ENCODE data around the gene BCKDHA.

DNA sequence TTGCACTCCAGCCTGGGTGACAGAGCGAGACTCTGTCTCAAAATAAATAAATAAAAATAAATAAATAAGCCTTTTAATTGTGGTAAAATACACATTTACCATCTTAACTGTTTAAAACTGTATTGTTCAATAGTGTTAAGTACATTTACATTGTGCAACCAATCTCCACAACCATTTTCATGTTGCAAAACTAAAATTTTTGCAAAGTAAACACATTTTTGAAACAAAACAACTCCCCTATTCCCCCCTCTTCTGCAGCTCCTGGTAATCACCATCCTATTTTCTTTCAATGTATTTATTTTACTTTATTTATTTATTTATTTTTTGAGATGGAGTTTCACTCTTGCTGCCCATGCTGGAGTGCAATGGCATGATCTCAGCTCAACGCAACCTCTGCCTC, 27.8 kb upstream of the BCKDHA start:
- TF ChIP-seq, protein P1, sequence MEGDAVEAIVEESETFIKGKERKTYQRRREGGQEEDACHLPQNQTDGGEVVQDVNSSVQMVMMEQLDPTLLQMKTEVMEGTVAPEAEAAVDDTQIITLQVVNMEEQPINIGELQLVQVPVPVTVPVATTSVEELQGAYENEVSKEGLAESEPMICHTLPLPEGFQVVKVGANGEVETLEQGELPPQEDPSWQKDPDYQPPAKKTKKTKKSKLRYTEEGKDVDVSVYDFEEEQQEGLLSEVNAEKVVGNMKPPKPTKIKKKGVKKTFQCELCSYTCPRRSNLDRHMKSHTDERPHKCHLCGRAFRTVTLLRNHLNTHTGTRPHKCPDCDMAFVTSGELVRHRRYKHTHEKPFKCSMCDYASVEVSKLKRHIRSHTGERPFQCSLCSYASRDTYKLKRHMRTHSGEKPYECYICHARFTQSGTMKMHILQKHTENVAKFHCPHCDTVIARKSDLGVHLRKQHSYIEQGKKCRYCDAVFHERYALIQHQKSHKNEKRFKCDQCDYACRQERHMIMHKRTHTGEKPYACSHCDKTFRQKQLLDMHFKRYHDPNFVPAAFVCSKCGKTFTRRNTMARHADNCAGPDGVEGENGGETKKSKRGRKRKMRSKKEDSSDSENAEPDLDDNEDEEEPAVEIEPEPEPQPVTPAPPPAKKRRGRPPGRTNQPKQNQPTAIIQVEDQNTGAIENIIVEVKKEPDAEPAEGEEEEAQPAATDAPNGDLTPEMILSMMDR (optimal IDR thresholded peaks at IDR 0.05 in 1 of 3, IDR thresholded peaks at IDR 0.05 in 1 of 3, conservative IDR thresholded peaks at IDR 0.05 in 1 of 3; ENCODE audit: extremely low read depth in 1 of 3, insufficient read depth in 2 of 3, low read length in 3 of 3) = no peak
- no peak for TF ChIP-seq EZH2 (IDR thresholded peaks at IDR 0.05; ENCODE audit: low read length)

Measured in keratinocyte (primary cell).